HG02642 (cell line): Measurements from ENCODE around the gene GOLM1.

Experiments
- ATAC-seq: cut with Tn5 transposase; IDR thresholded peaks from one replicate; pipeline ENCODE4 v1.9.1; 2021; ENCODE audit warnings: mild to moderate bottlenecking; ENCODE audit not compliant: unreplicated experiment, poor library complexity

The GOLM1 gene

DNA sequence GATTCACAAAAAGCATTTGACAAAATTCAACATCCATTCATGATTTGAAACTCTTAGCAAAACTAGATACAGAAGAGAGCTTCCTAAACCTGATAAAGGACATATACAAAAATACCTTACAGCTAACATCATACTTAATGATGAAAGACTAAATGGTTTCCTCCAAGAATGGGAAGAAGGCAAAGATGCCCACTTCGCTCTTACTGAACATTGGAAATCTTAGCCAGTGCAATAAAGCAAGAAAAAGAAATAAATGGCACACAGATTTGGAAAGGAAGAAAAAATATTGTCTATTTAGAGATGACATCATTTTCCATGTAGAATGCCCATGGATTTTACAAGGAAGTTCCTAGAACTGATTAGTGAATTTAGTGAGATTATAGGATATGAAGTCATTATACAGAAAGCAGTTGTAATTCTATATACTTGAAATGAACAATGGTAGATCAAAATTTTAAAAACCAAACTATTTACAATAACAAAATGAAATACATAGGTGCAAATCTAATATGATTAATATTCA lies 94.0 kb downstream of the GOLM1 start:
- no peak for ATAC-seq

- no peak for ATAC-seq
Measured at GRCh38 chr9:85995599-85995998, 103.8 kb downstream of the GOLM1 start.

DNA sequence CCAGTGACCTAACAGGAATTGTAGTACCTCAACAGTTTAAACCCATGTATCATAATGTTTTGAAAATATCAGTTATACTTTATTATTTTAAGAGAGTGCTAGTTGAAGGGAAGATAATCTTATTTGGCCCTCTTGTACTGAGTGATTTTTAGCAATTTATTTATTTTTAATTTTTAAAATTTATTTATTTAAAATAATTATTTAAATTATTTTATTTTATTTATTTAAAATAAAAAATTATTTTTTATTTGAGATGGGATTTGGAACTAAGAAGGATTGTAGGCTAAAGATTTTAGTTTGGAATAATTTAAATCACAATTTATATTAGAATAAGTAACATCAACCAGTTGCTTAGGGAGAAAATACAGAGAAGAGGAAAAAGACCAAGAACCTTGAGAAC lies 104.3 kb downstream of the GOLM1 start:
- no peak for ATAC-seq

GRCh38 chr9:85994191-85994590 lies 105.2 kb downstream of the GOLM1 start:
- ATAC-seq = no peak

DNA sequence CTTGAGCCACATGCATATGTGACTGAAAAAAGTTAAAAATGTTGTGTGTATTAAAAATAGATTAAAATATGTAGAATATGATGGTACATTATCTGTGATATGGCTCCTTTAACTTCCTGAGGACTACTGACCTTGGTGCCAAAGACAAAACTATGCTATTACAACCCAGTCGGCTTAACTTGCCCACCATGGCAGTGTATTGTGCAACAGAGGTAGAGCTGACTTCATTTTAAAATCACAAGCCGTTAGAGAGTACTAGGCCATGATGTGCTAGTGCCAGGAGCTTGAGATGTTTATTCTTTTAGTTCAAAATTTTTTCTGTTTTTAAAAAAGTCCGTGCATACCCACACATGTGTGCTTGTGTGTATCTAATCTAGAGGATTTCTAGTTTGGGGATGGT lies 112.1 kb downstream of the GOLM1 start:
- ATAC-seq = no peak

GRCh38 chr9:85984457-85984856 lies 114.9 kb downstream of the GOLM1 start:
- ATAC-seq = no peak

DNA sequence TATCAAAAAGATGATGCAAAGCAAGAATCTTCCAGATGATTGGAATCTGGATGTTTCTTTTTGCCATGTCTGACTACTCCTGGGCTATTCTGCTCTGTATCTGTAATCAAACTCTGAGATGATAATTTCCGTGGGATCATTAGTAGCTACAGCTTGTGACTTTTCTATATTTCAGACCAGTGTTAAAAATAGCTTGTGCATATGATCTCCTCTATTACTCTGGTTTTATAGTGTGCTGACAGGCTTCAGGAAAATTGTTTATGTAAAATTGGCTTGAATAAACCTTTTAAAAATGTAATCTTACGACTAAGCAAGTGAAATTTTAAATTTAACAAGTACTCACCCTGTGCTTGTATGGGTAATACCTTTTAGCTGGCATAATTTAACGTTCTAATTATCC lies 118.0 kb downstream of the GOLM1 start:
- no peak for ATAC-seq

- ATAC-seq = no peak
Measured at GRCh38 chr9:85978496-85978895, 120.9 kb downstream of the GOLM1 start.
